A673 (cell line): Measurements from ENCODE around the gene CORO7.
"Not testable (repeated sequence)": the region's sequence is repeated elsewhere in the genome, so short reads cannot be mapped to it uniquely, and the experiment has no call there.

ENCODE experiments used
- EZH2 ChIP-seq: fragments of 200-600 bp; sonication (generic); IDR thresholded peaks from 2 replicates; pipeline ENCODE4 v1.6.1; 2017; ENCODE audit warnings: borderline replicate concordance, low read depth, mild to moderate bottlenecking, mixed read lengths, antibody characterized with exemption, low read length; ENCODE audit not compliant: poor library complexity, severe bottlenecking
- TF ChIP-seq, protein P1 (sequence below): fragments of 300-800, 200-600 bp; sonication (generic); conservative IDR thresholded peaks from 2 replicates; pipeline ENCODE4 v1.5.1; 2017; ENCODE audit warnings: low read depth, mild to moderate bottlenecking, antibody characterized with exemption, low read length, moderate library complexity, mixed read lengths

DNA sequence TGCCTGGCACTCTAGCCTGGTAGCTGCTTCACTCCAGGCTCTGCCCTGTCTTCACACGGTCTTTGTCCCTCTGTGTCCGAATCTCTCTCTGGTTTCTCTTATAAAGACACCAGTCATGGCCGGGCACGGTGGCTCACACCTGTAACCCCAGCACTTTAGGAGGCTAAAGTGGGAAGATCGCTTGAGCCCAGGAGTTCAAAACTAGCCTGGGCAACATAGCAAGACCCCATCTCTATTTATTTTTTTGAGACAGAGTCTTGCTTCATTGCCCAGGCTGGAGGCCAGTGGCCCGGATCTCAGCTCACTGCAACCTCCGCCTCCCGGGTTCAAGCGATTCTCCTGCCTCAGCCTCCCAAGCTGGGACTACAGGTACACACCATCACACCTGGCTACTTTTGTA, 82.7 kb downstream of the CORO7 start:
- TF ChIP-seq, protein P1, sequence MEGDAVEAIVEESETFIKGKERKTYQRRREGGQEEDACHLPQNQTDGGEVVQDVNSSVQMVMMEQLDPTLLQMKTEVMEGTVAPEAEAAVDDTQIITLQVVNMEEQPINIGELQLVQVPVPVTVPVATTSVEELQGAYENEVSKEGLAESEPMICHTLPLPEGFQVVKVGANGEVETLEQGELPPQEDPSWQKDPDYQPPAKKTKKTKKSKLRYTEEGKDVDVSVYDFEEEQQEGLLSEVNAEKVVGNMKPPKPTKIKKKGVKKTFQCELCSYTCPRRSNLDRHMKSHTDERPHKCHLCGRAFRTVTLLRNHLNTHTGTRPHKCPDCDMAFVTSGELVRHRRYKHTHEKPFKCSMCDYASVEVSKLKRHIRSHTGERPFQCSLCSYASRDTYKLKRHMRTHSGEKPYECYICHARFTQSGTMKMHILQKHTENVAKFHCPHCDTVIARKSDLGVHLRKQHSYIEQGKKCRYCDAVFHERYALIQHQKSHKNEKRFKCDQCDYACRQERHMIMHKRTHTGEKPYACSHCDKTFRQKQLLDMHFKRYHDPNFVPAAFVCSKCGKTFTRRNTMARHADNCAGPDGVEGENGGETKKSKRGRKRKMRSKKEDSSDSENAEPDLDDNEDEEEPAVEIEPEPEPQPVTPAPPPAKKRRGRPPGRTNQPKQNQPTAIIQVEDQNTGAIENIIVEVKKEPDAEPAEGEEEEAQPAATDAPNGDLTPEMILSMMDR: not testable (repeated sequence)
- not testable (repeated sequence) for TF ChIP-seq EZH2
